HL-60/S4 treated with phorbol 12-myristate 13-acetate at 8.2 ng/mL for 4 days and 3 days (cell line): ENCODE data around the gene ERCC1.

Experiments used
- in situ Hi-C: fragments of 300-500 bp; cut with MboI; formaldehyde crosslinking; loops from 2 replicates; pipeline ENCODE4 v1.15.0; 2022; ENCODE audit warnings: low sequenced_read_pairs

The ERCC1 gene

DNA sequence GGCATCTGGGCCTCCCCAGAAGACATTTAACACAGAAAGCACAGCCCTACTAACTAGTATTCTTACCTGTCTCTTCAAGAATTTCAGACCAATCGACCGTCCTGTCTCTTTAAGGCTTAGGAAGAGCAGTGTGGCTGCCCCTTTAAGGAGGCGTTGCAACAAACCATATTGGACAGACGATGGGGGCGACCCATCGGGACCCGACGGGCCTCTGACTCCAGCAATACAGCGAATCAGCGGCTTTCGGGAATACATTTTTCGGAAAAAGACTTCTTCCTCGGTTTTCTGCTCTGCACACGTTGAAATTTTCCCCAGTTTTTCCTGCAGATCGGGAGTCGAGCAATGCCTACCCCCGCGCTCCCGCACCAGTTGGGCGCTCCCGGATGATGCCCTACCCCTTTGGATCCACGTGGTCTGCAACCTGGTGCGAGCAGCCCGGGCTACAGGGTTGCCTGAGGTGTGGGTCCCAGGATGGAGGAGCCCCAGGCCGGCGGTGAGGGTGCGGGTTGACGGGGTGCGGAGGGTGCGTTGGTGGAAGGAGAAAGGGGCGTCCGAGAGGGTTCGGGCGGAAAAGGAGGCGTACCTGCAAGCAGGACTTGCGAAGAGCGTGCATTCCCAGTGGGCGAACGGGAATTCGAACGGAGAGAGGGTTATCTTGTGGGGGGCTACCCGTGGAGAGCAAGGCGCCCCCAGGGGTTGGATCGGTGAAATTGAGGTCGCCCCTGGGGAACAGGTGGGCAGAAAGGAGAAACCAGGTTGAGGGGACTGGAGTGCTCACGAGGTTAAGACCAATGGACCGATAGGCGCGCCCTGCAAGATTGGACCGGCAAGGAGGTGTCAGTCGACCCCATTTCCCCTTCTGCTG, 17.3 kb downstream of the ERCC1 start, which contains the start of gene POLR1G:
Gene POLR1G (plus strand): TSS at position 419 of the 865 bp plus-strand sequence. CDS start 53 bp downstream, at position 472.
- in situ Hi-C loops: no loop called here

- in situ Hi-C loops: no loop called here
Observed at GRCh38 chr19:45405435-45406225, 18.1 kb downstream of the ERCC1 start.

DNA sequence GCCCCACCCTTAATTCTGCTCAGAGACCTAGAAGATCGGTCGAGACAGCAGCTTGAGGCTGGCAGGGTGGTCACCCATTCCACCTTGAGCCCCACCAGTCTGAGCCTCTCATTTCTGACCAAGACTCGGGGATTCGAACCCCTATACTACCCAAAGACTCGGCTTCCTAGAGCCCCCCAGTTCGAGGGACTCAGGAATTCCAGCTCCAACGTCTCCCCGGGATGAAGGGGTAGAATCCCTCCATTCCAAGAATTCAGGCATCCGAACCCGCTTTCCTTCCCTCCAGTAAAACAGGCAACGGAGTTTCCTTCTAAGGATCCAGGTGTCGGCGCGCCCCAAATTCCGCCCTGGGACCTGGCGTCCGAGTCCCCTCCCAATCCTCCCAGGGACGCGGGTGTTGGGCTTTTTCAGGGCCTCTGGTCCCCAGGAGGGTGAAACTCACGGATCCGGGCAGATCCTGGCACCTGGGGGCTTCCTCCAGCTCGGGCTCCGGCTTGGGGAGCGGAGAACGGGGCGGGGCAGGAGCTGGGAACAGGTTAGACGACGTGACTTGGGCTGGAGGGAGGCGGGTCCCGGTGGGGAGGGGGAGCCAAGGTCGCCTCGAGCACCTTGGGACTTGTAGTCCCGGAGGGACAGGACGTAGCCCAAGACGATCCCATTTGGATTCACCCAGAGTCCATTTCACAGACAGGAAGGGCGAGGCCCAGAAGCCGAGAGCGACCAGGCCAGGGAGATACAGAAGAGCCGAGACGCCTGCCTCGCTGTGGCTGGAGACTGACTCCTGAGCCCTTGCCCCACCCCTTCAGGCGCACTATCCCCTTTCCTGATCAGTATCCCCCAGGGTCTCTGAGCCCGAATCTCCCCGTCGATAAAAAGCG, 18.9 kb downstream of the ERCC1 start, which contains the start of gene PPP1R13L:
Gene PPP1R13L (minus strand): TSS at position 513 of the 878 bp plus-strand sequence. CDS start 6,751 bp downstream, outside the sequence.
- in situ Hi-C loops: no loop called here

DNA sequence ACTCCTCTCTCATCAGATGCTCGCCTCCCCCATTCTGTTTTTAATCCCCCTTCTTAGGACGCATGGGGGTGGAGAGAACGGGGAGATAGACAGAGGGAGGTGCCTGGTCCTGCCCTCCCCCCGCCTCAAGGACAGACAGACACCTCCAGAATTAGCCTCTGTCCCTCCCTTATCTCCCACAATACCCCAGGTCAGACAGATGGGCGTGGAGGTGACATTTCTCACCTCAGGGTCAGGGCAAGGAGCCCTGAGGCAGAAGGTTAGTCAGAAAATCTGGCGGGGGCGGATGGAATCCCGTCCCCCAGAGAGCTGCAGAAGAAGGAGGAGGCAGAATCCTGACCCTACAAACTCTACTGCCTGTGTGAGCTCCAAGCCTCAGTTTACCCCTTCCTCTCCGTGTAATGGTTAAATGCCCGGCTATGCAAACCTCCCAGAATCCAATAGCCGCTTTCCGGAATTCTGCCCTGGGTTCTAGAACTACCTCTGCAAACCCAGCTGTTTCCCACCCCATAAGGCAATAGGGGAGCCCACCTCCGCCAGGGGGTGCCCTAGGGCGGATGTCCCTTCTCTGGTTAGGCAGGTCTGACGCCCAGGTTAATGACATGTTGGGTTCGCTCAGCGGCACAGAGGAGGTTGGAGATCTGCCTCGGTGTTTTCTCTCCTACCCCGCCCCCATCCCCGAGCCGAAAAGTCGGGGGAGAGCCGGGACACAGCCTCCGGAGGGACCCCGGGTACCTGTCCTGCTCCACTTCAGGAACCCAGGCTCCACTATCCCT, 19.7 kb downstream of the ERCC1 start:
- in situ Hi-C loops: no loop called here

GRCh38 chr19:45403272-45403671, 20.4 kb downstream of the ERCC1 start:
- in situ Hi-C loops: no loop called here

- in situ Hi-C loops: no loop called here
Observed at GRCh38 chr19:45402298-45403061, 21.2 kb downstream of the ERCC1 start.

DNA sequence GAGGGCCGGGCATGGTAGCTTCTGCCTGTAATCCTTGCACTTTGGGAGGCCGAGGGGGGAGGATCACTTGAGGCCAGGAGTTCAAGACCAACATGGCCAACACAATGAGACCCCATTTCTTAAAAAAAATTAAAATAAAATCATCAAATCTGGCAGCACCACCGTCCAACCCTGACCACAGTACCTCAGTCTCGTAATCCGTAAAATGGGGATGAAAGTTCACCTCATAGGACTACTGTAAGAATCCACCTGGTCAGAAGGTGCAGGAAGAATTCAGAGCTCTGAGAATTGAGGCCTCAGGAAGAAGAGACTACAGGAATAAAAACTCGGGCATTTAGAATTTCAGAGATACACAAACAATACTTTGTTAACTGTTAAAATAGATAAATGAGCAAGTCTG, 21.9 kb downstream of the ERCC1 start:
- in situ Hi-C loops: no loop called here

GRCh38 chr19:45400192-45400591, 23.5 kb downstream of the ERCC1 start:
- in situ Hi-C loops: no loop called here

DNA sequence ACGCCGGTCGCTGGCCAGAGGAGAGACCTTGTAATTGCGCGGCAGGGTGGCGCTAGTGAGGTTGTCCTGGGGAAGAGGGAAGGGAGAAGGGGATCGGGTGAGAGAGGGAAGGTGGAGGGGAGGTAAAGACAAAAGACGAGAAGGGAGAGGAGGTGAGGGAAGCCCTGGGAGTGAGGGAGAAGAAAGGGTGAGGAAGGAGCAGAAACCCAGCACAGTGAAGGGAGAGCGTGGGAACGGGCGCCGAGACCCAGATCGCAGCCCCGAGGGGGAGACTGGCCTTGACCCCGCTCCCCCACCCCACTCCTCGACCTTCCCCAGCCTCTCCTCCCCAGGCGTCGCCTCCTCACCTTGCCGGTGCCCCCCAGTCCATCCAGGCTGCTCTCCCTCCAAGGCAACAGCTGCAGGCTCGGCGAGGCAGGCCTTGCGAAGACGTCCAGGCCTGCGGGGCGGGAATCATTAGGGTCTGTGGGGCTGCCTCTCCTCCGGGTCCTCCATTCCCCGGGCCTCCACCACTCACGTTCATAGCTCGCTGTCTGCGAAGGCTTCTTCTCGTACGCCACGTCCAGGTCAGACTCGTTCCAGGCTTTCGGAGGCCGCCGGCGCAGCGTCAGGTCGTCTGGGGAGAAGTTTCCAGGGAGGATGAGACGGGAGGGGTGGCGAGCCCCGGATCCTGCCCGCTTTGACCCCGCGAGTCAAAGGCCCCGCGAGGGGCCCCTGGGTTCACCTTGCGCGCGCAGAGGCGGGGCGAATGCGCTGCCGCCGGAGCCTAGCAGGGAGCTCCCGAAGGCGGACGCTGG, 27.7 kb downstream of the ERCC1 start:
- in situ Hi-C loops: no loop called here

DNA sequence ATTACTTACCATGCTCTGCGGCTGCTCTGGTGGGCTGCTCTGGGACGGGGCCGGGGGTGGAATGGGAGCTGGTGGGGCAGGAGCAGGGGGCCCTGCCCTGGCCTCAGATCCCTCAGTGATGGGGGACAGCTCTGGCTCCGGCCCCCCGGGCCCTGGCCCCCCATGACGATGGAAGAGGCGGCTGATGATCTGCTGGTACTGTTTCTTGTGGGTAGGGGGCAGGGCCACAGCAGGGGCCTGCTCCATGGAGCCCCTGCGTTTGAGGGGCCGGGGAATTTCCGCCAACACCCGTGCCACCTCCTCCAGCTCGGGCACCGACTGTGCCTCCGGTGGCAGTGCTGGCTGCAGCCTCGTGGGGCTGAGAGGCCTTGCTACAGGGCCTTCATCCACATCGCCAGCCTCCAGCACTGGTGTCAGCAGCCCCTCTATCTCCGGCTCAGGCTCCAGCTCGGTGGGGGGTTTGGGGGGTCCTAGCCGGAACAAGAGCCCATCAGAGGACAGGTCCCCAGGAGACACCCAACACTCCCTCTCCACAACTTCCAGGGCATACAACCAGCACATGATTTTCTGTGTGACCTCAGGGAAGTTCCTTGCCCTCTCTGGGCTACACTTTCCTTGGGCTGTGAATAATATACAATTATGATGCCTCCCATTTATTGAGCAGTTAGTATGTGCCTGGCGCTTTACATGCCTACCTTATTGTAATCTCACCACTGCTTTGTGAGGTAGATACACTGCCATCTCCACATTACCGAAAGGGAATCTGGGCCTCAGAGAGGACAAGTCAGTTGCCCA, 31.6 kb downstream of the ERCC1 start:
- in situ Hi-C loops: no loop called here

DNA sequence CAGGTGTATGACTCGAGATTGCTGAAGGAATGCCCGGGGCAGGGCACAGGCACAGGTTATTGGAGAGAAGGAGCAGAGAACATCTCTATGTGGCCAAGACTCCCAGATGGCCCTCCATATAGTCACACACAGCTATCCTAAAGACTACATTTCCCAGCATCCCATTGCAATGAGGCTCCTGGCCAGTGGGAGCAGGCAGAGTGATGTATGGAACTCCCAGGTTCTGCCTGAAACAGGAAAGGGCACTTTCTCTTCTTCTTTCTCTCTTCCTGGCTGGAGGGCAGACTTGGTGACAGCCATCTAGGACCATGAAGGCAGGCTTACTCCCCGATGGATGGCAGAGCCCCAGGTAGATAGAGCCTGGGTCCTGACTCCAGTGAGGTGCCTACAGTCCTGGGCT, 32.4 kb downstream of the ERCC1 start:
- in situ Hi-C loops: no loop called here

DNA sequence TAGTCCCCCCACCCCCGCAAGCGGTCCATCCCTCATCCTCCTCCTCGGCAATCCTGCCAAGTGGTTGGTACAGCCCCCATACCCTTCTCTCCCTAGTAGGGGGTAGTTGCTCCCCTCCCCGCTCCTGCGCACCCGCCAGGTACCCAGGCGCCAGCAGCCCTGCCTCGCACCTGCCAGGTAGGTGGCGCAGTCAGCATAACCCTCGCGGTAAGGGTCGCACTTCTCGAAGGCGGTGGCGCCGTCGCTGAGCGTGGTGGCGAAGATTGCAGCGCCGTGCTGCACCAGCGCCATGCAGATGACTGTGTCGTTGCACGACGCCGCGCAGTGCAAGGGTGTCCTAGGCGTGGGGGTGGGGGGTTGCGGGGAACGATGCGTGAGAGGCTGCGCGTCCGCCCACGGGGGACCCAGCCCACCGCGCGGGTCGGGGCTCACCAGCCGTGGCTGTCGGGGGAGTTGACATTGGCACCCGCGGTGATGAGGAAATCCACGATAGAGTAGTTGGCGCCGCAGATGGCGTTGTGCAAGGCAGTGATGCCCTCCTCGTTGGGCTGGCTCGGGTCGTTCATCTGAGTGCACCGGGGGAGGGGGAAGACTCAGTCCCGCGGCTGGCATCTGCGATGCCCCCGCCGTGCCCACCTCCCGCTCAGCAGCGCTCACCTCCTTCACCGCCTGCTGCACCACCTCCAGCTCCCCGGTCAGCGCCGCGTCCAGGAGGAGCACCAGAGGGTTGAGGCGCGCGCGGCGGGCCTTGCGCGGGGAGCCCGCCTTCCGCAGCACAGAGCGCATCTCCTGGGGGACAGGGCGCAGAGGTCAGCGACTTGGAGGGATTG, 38.1 kb downstream of the ERCC1 start:
- in situ Hi-C loops: no loop called here

DNA sequence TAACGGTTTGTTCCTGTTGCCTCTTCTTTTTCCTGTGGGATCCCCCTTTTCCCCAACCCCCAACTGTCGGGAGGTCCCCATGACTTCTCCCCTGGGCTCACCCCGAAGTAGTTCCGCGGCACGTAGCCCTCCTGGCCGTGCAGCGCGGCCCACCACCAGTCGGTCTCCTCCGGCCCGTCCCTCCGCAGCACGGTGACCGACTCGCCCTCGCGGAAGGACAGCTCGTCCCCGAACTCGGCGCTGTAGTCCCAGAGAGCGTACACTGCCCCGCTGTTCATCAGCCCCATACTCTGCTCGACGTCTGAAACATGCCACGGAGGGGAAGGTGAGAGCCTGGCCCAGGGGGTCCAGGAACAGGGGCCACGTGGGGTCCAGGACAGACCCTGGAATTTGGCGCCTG, 41.3 kb downstream of the ERCC1 start:
- in situ Hi-C loops: no loop called here

DNA sequence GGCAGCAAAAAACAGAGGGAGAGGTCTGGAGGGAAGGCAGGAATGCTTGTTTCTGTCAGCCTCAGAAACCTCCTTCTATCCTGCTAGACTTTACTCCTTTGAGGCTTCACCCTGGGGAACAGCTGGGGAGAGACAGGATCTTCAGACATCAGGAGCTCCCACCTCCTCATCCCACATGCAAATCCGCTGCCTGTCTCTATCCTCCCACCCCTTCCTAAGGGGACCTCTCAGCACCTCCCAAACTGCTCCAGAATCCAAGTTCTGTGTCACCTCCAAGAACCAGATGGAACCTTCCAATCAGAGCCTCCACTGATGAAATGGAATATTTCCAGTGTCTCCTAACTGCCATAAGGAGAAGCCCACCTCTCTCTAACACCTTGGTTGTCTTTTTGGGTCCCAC, 43.6 kb downstream of the ERCC1 start:
- in situ Hi-C loops: no loop called here

DNA sequence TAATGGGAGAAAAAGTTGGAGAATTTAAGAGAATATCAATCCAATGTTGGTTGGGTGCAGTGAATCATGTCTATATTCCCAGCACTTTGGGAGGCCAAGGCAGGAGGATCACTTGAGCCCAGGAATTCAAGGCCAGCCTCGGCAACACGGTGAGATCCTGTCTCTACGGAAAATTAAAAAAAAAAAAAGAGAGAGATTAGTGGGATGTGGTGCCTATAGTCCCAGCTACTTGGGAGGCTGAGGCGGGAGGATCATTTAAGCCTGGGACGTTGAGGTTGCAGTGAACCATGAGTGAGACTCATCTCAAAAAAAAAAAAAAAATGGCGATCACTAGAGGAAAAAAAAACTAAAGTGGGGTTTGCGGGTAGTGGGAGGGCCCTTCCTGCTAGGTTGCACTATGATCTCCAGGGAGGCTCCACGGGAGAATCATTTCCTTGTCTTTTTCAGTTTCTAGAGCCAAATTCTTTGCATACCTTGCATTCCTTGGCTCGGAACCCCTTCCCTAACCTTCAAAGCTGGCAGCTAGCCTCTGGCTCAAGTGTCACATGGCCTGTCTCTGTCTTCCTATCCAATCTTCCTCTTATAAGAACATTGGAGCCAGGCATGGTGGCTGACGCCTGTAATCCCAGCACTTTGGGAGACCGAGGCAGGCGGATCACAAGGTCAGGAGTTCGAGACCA, 47.5 kb downstream of the ERCC1 start:
- in situ Hi-C loops: no loop called here
